Measurements from ENCODE around the gene CERS1. TPM values are rescaled to one million over a fixed set of nuclear protein-coding genes. Genes with fewer than 3 reads are reported as not detected.

The CERS1 gene, protein sequence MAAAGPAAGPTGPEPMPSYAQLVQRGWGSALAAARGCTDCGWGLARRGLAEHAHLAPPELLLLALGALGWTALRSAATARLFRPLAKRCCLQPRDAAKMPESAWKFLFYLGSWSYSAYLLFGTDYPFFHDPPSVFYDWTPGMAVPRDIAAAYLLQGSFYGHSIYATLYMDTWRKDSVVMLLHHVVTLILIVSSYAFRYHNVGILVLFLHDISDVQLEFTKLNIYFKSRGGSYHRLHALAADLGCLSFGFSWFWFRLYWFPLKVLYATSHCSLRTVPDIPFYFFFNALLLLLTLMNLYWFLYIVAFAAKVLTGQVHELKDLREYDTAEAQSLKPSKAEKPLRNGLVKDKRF
- not detected for total RNA-seq
- long read RNA-seq, partial matches to known transcripts, result 0 of 1 reads
- long read RNA-seq, other reads (novel, unspliced or antisense), result 0 of 1 reads

DNA sequence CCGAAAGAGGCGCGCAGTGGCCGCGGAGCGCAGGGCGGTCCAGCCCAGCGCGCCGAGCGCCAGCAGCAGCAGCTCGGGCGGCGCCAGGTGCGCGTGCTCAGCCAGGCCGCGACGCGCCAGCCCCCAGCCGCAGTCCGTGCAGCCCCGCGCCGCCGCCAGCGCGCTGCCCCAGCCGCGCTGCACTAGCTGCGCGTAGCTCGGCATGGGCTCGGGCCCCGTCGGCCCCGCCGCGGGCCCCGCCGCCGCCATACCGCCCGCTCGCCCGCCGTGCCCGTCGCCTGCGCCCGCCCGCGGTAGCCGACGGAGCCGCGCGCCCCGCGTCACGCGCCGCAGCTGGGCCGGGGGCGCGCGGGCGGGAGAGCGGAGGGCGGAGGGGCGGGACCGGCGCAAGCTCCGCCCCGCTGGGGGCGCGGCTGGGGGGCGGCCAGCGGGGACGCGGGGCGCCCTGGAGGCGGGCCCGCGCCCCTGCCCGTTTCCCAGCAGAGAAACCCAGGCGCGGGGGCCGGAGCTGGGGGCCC lies at the start of gene CERS1:
Gene CERS1 (minus strand): TSS at position 335 of the 518 bp plus-strand sequence. CDS start 86 bp downstream, at position 249.
- DNase-seq, result no peak
- Histone ChIP-seq H3K4me1 (peaks cover 3% of the 10 kb centered on the region), H3K4me3 (peak within 1 kb of the TSS; percentile 31), H3K27me3 (peaks cover 24% of the 10 kb centered on the region), H3K27ac (no peak within 1 kb of the TSS), H3K36me3 (peaks cover 23% of the 10 kb centered on the region), H3K9me3 (no peaks in the 10 kb centered on the region)
- intact Hi-C loops (cut with DNase I), result no loop called here
- ATAC-seq, result no peak
- no peak for TF ChIP-seq CTCF (IDR thresholded peaks at IDR 0.05)

GRCh38 chr19:18945297-18945696 lies 49.3 kb upstream of the CERS1 start:
- ATAC-seq, result no peak
- intact Hi-C loops (cut with DNase I), result no loop called here

GRCh38 chr19:18943465-18943864 lies 47.5 kb upstream of the CERS1 start:
- no peak for DNase-seq
- intact Hi-C loops (cut with DNase I), result no loop called here
- Histone ChIP-seq H3K4me3 (no peak overlapping the region), H3K27ac (no peak overlapping the region), H3K36me3 (no peaks in the 10 kb centered on the region), H3K4me1 (peaks cover 8% of the 10 kb centered on the region), H3K9me3 (no peaks in the 10 kb centered on the region), H3K27me3 (no peaks in the 10 kb centered on the region)
- no peak for TF ChIP-seq CTCF (IDR thresholded peaks at IDR 0.05)
- ATAC-seq, result no peak

More at GRCh38 chr19:18945297-18945696, 49.3 kb upstream of the CERS1 start:
- Histone ChIP-seq H3K27me3 (no peaks in the 10 kb centered on the region), H3K36me3 (no peaks in the 10 kb centered on the region), H3K4me3 (no peak overlapping the region), H3K9me3 (no peaks in the 10 kb centered on the region), H3K27ac (no peak overlapping the region), H3K4me1 (peaks cover 7% of the 10 kb centered on the region)
- TF ChIP-seq CTCF (IDR thresholded peaks at IDR 0.05), result no peak
- DNase-seq, result no peak

DNA sequence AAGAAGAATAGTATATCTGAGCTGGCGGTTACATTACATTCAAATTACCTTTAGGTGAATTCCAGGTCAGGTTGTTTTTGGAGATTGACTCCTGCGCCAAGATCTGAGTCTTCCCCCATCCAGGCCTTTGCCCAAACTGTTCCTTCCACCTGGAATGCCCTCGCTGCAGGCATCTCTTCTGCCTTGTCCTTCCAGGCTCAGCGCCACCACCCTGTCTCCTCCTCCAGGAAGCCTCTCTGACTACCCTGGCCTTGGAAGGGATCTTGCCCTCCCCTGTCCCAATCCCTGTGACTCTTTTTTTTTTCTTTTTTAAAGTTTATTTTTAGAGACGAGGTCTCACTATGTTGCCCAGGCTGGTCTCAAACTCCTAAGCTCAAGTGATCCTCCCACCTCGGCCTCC lies 46.7 kb upstream of the CERS1 start:
- Histone ChIP-seq H3K27ac (no peak overlapping the region), H3K36me3 (no peaks in the 10 kb centered on the region), H3K4me3 (no peak overlapping the region), H3K27me3 (no peaks in the 10 kb centered on the region), H3K9me3 (no peaks in the 10 kb centered on the region), H3K4me1 (peaks cover 8% of the 10 kb centered on the region)
- ATAC-seq, result no peak
- no peak for TF ChIP-seq CTCF (IDR thresholded peaks at IDR 0.05)
- no peak for DNase-seq
- intact Hi-C loops (cut with DNase I), result no loop called here

GRCh38 chr19:18941628-18942354 lies 45.8 kb upstream of the CERS1 start:
- intact Hi-C loops (cut with DNase I), result no loop called here
- no peak for DNase-seq
- H3K4me3 ChIP-seq, result no peak overlapping the region
- H3K36me3 ChIP-seq, result no peaks in the 10 kb centered on the region
- H3K4me1 ChIP-seq, result peaks cover 8% of the 10 kb centered on the region
- H3K27me3 ChIP-seq, result no peaks in the 10 kb centered on the region
- H3K27ac ChIP-seq, result no peak overlapping the region
- TF ChIP-seq CTCF (IDR thresholded peaks at IDR 0.05), result no peak
- ATAC-seq, result no peak
- no peaks in the 10 kb centered on the region for H3K9me3 ChIP-seq

All from upper lobe of right lung (tissue), 1 donor.